K562 (cell line): ENCODE results near the gene FAM174C. TPM values are rescaled to one million over a fixed set of nuclear protein-coding genes. Genes with fewer than 3 reads are reported as not detected.

Source experiments
- CBX1 ChIP-seq: sonication (generic); IDR thresholded peaks from 2 replicates; pipeline ENCODE4 v1.6.1; 2016; ENCODE audit warnings: antibody characterized with exemption, low read depth, mild to moderate bottlenecking
- CCAR2 ChIP-seq: fragments of 200-400 bp; formaldehyde crosslinking; IDR thresholded peaks from 2 replicates; pipeline ENCODE4 v1.6.1; 2017; ENCODE audit warnings: mild to moderate bottlenecking, low read depth, low read length
- E2F1 ChIP-seq: sonication (generic); formaldehyde crosslinking; IDR thresholded peaks from 2 replicates; pipeline ENCODE4 v1.8.1; 2023; ENCODE audit warnings: mild to moderate bottlenecking, missing genetic modification reagents, moderate library complexity
- ERF ChIP-seq: fragments of 450-650 bp; formaldehyde crosslinking; IDR thresholded peaks from 2 replicates; pipeline ENCODE4 v1.4.0; 2020; ENCODE audit warnings: mild to moderate bottlenecking, mixed read lengths
- ETV1 ChIP-seq: fragments of 450-650 bp; conservative IDR thresholded peaks from 2 replicates; pipeline ENCODE4 v1.6.1; 2016; ENCODE audit warnings: missing genetic modification characterization, control low read depth, low read depth, missing compliant biosample characterization
- ETV5 ChIP-seq: sonication (generic); formaldehyde crosslinking; IDR thresholded peaks from 2 replicates; pipeline ENCODE4 v1.4.0; 2020; ENCODE audit warnings: low read depth, mild to moderate bottlenecking, missing genetic modification reagents
- HIVEP1 ChIP-seq: fragments of 250-450 bp; sonication (Bioruptor Pico); IDR thresholded peaks from 2 replicates; pipeline ENCODE4 v1.4.0; 2020; ENCODE audit warnings: mild to moderate bottlenecking
- HLTF ChIP-seq: fragments of 450-650 bp; IDR thresholded peaks from 2 replicates; pipeline ENCODE4 v1.6.1; 2016
- KLF1 ChIP-seq: fragments of 450-650 bp; IDR thresholded peaks from 2 replicates; pipeline ENCODE4 v1.6.1; 2016; ENCODE audit warnings: missing genetic modification characterization, missing compliant biosample characterization
- LEF1 ChIP-seq: fragments of 450-650 bp; IDR thresholded peaks from 2 replicates; pipeline ENCODE4 v1.6.1; 2016; ENCODE audit warnings: mild to moderate bottlenecking
- MTF1 ChIP-seq: fragments of 250-450 bp; sonication (Bioruptor Pico); IDR thresholded peaks from 2 replicates; pipeline ENCODE4 v1.9.0; 2021; ENCODE audit warnings: moderate library complexity, mild to moderate bottlenecking, inconsistent platforms, borderline replicate concordance
- NFIX ChIP-seq: fragments of 250-450 bp; sonication (Bioruptor Pico); IDR thresholded peaks from 2 replicates; pipeline ENCODE4 v1.4.0; 2020; ENCODE audit warnings: low read depth, mild to moderate bottlenecking, moderate library complexity
- NONO ChIP-seq, 2 experiments: fragments of 200-400 bp in 1 of 2; fragments of 450-650 bp in 1 of 2; formaldehyde crosslinking in 1 of 2; IDR thresholded peaks; 2 replicates each; pipeline ENCODE4 v1.6.1; 2017; ENCODE audit warnings: low read depth in 2 of 2, mild to moderate bottlenecking in 2 of 2, moderate library complexity in 2 of 2, low read length in 1 of 2
- NR2F6 ChIP-seq: fragments of 450-650 bp; formaldehyde crosslinking; IDR thresholded peaks from 2 replicates; pipeline ENCODE4 v1.4.0; 2020; ENCODE audit warnings: mild to moderate bottlenecking
- RERE ChIP-seq: sonication (generic); formaldehyde crosslinking; IDR thresholded peaks from 2 replicates; pipeline ENCODE4 v1.8.0; 2023; ENCODE audit warnings: missing genetic modification reagents, mild to moderate bottlenecking, borderline replicate concordance
- SRSF9 ChIP-seq: fragments of 200-400 bp; formaldehyde crosslinking; IDR thresholded peaks from 2 replicates; pipeline ENCODE4 v1.6.1; 2017; ENCODE audit warnings: low read depth, low read length, borderline replicate concordance
- TAF9B ChIP-seq: fragments of 450-650 bp; IDR thresholded peaks from 2 replicates; pipeline ENCODE4 v1.6.1; 2018; ENCODE audit warnings: mild to moderate bottlenecking; ENCODE audit not compliant: partially characterized antibody
- ZMIZ1 ChIP-seq, 2 experiments: fragments of 150-350 bp in 1 of 2; IDR thresholded peaks; 2 replicates each; pipeline ENCODE4 v1.6.1; 2012 to 2016; ENCODE audit warnings: low read depth in 2 of 2, low read length in 2 of 2, mild to moderate bottlenecking in 1 of 2, moderate library complexity in 1 of 2
- ZNF24 ChIP-seq: fragments of 450-650 bp; IDR thresholded peaks from 2 replicates; pipeline ENCODE4 v1.6.1; 2016
- ZNF316 ChIP-seq: fragments of 450-650 bp; IDR thresholded peaks from 2 replicates; pipeline ENCODE4 v1.6.1; 2016
- polyA plus RNA-seq, 8 experiments: library from polyadenylated mRNA; depleted of rRNA in 4 of 8; stranded (reverse) in 5 of 8; unstranded in 3 of 8; fragments of >200 nt; fragmentation: Nextera tagmentation in 2 of 8; fragmentation: Illumina TruSeq in 1 of 8; extraction: Ambion mirVana in 2 of 8; extraction: Trizol in 1 of 8; gene quantifications; 2 replicates each; pipeline versions ENCODE4 v1.2.1 to v1.2.3, GENCODE V29; 2011 to 2014; ENCODE audit warnings: inconsistent platforms in 1 of 8, missing spikeins in 1 of 8
- total RNA-seq, 7 experiments: library from RNA; depleted of rRNA in 6 of 7; stranded (reverse); fragments of >200 nt in 6 of 7; fragmentation: Illumina TruSeq in 2 of 7; extraction: Trizol in 2 of 7; gene quantifications; 2 replicates each; pipeline versions ENCODE4 v1.2.1 to v1.2.3, GENCODE V29; 2011 to 2021; ENCODE audit warnings: low replicate concordance in 1 of 7

Gene FAM174C
- total and polyA plus RNA-seq, 9 of the 15 experiments (the other 6 are each of a cell fraction or from before 2014, with no cell fraction given), result 0.66 to 89.6 (median 20.3) TPM

GRCh38 chr19:1248139-1248785 lies 27.1 kb upstream of the FAM174C start, which contains the start of gene MIDN (continued):
- peak; percentile 61 to 85; a peak in 3 of 4 replicates for TF ChIP-seq NONO (IDR thresholded peaks at IDR 0.05; ENCODE audit: low read depth in 2 of 2, low read length in 1 of 2)
- TF ChIP-seq MTF1 (CRISPR knock-in tag), result no peak
- TF ChIP-seq ZMIZ1 (IDR thresholded peaks at IDR 0.05; ENCODE audit: low read depth in 2 of 2, low read length in 2 of 2), result no peak
- no peak for TF ChIP-seq NR2F6 (CRISPR knock-in tag)
- TF ChIP-seq ZNF316, result peak; percentile 53
- no peak for TF ChIP-seq HLTF
- TF ChIP-seq ERF (CRISPR knock-in tag), result peak; percentile 68
- no peak for TF ChIP-seq KLF1 (tag)
- TF ChIP-seq LEF1, result no peak; the same call in 1 of the 2 replicates
- TF ChIP-seq RERE (CRISPR knock-in tag), result no peak
- no peak for TF ChIP-seq HIVEP1 (CRISPR knock-in tag)
- TF ChIP-seq E2F1 (CRISPR knock-in tag), result peak; percentile 61; the same call in 1 of the 2 replicates
- peak; percentile 93; the same call in 1 of the 2 replicates for TF ChIP-seq CBX1
- TF ChIP-seq NFIX (CRISPR knock-in tag), result no peak
- no peak for TF ChIP-seq TAF9B
- TF ChIP-seq ETV5 (CRISPR knock-in tag), result peak; percentile 88
- peak; percentile 85 for TF ChIP-seq ETV1 (tag)
- no peak for TF ChIP-seq CCAR2
- TF ChIP-seq SRSF9, result no peak
- no peak; the same call in 1 of the 2 replicates for TF ChIP-seq ZNF24
